Mesenchymal stem cell (in vitro differentiated cells and primary cell): Measurements from ENCODE around the gene ANKS1A.
A peak's percentile ranks its signal among the peaks of the same experiment; 100 is the strongest.

Experiments
- DNase-seq: peaks from one replicate; pipeline ENCODE4 v3.0.0-alpha.2; 2013
- H2AFZ ChIP-seq: one replicate; pipeline ENCODE4 v1.6.1; 2013; ENCODE audit warnings: low read depth, mild to moderate bottlenecking, control low read depth, inconsistent platforms, low read length, moderate library complexity
- H2AK5ac ChIP-seq: 2 replicates; pipeline ENCODE4 v1.6.1; 2013; ENCODE audit warnings: low read length, moderate library complexity, mild to moderate bottlenecking, inconsistent platforms; ENCODE audit not compliant: severe bottlenecking
- H2BK120ac ChIP-seq: one replicate; pipeline ENCODE4 v1.6.1; 2013; ENCODE audit warnings: low read depth, mild to moderate bottlenecking, inconsistent platforms, low read length, moderate library complexity
- H2BK12ac ChIP-seq, 2 experiments: one replicate each; pipeline ENCODE4 v1.6.1; 2013; ENCODE audit warnings: inconsistent platforms in 2 of 2, low read length in 2 of 2, mild to moderate bottlenecking in 2 of 2, moderate library complexity in 2 of 2, control low read depth in 1 of 2
- H2BK15ac ChIP-seq: one replicate; pipeline ENCODE4 v1.6.1; 2013; ENCODE audit warnings: mild to moderate bottlenecking, low read depth, inconsistent platforms; ENCODE audit not compliant: poor library complexity, severe bottlenecking
- H2BK5ac ChIP-seq: 2 replicates; pipeline ENCODE4 v1.6.1; 2013; ENCODE audit warnings: low read depth, mild to moderate bottlenecking, low read length, control low read depth, inconsistent platforms; ENCODE audit not compliant: poor library complexity, severe bottlenecking
- H3K14ac ChIP-seq, 2 experiments: one replicate each; pipeline ENCODE4 v1.6.1; 2013; ENCODE audit warnings: inconsistent platforms in 2 of 2, low read length in 2 of 2, control low read depth in 1 of 2, mild to moderate bottlenecking in 1 of 2, moderate library complexity in 1 of 2
- H3K18ac ChIP-seq, 2 experiments: one replicate each; pipeline ENCODE4 v1.6.1; 2013; ENCODE audit warnings: inconsistent platforms in 2 of 2, low read length in 2 of 2, control low read depth in 1 of 2, low read depth in 1 of 2, mild to moderate bottlenecking in 1 of 2
- H3K23ac ChIP-seq, 2 experiments: one replicate each; pipeline ENCODE4 v1.6.1; 2013; ENCODE audit warnings: inconsistent platforms in 2 of 2, low read length in 2 of 2, mild to moderate bottlenecking in 2 of 2, moderate library complexity in 2 of 2, control low read depth in 1 of 2
- H3K27ac ChIP-seq: 2 replicates; pipeline ENCODE4 v1.5.1; 2013; ENCODE audit warnings: mild to moderate bottlenecking, moderate library complexity, low read length, control low read depth, inconsistent platforms; ENCODE audit not compliant: poor library complexity, severe bottlenecking
- H3K27me3 ChIP-seq, 2 experiments: 2 replicates each; pipeline versions ENCODE4 v1.6.1 to v1.7.0; 2013; ENCODE audit warnings: low read length in 2 of 2, mild to moderate bottlenecking in 2 of 2, moderate library complexity in 2 of 2, control low read depth in 1 of 2, inconsistent platforms in 1 of 2; ENCODE audit not compliant: control insufficient read depth in 1 of 2, insufficient read depth in 1 of 2
- H3K36me3 ChIP-seq, 2 experiments: 2 replicates each; pipeline versions ENCODE4 v1.6.1 to v1.7.0; 2013; ENCODE audit warnings: low read length in 2 of 2, control low read depth in 1 of 2, inconsistent platforms in 1 of 2, low read depth in 1 of 2, mild to moderate bottlenecking in 1 of 2; ENCODE audit not compliant: insufficient read depth in 2 of 2, control insufficient read depth in 1 of 2
- H3K4ac ChIP-seq, 2 experiments: one replicate each; pipeline ENCODE4 v1.6.1; 2013; ENCODE audit warnings: inconsistent platforms in 2 of 2, low read length in 2 of 2, mild to moderate bottlenecking in 2 of 2, moderate library complexity in 2 of 2, control low read depth in 1 of 2, low read depth in 1 of 2
- H3K4me1 ChIP-seq: 2 replicates; pipeline ENCODE4 v1.6.1; 2013; ENCODE audit warnings: low read depth, low read length, control low read depth; ENCODE audit not compliant: control insufficient read depth, insufficient read depth
- H3K4me2 ChIP-seq: 2 replicates; pipeline ENCODE4 v1.6.1; 2013; ENCODE audit warnings: low read length, mild to moderate bottlenecking, inconsistent platforms; ENCODE audit not compliant: poor library complexity, severe bottlenecking
- H3K4me3 ChIP-seq, 2 experiments: 2 replicates each; pipeline versions ENCODE4 v1.5.1 to v1.7.0; 2013; ENCODE audit warnings: low read length in 2 of 2, mild to moderate bottlenecking in 2 of 2, control low read depth in 1 of 2, low read depth in 1 of 2; ENCODE audit not compliant: insufficient read depth in 1 of 2
- H3K79me1 ChIP-seq: replicated peaks from 2 replicates; pipeline ENCODE4 v1.6.1; 2013; ENCODE audit warnings: mild to moderate bottlenecking, control low read depth, low read length, inconsistent platforms; ENCODE audit not compliant: poor library complexity, severe bottlenecking
- H3K9ac ChIP-seq: 2 replicates; pipeline ENCODE4 v1.7.0; 2013; ENCODE audit warnings: mild to moderate bottlenecking, low read length, moderate library complexity
- H3K9me3 ChIP-seq: 2 replicates; pipeline ENCODE4 v1.7.0; 2013; ENCODE audit warnings: mild to moderate bottlenecking, low read length; ENCODE audit not compliant: control insufficient read depth
- H4K8ac ChIP-seq: one replicate; pipeline ENCODE4 v1.6.1; 2013; ENCODE audit warnings: inconsistent platforms, mild to moderate bottlenecking, low read length, moderate library complexity
- H4K91ac ChIP-seq: one replicate; pipeline ENCODE4 v1.6.1; 2013; ENCODE audit warnings: mild to moderate bottlenecking, low read length, inconsistent platforms
- WGBS: methylation state at CpG from one replicate; pipeline ENCODE4 v1.1.7; 2013; ENCODE audit warnings: mixed read lengths; 5-methylcytosine and 5-hydroxymethylcytosine counted together

Gene ANKS1A

GRCh38 chr6:34979994-34980393, 90.9 kb downstream of the ANKS1A start:
- no peak overlapping the region for H3K27ac ChIP-seq

GRCh38 chr6:34981366-34981765, 92.3 kb downstream of the ANKS1A start:
- Histone ChIP-seq H3K27me3 (no peaks in the 10 kb centered on the region), H2BK12ac (no peak overlapping the region), H3K14ac (no peak overlapping the region), H2BK120ac (no peak overlapping the region), H2BK5ac (no peak overlapping the region), H3K9ac (no peak overlapping the region), H2BK15ac (no peak overlapping the region), H3K4me3 (no peak overlapping the region), H3K27ac (no peak overlapping the region), H3K4me2 (no peak overlapping the region), H2AFZ (no peak overlapping the region), H3K4ac (peak overlapping the region in 1 of 2 experiments; percentile 36), H4K91ac (no peak overlapping the region), H3K79me1 (peaks cover 15% of the 10 kb centered on the region), H3K9me3 (no peaks in the 10 kb centered on the region), H3K23ac (no peak overlapping the region), H3K36me3 (peaks cover 14 to 41% of the 10 kb centered on the region in 2 experiments), H2AK5ac (no peak overlapping the region), H3K18ac (peak overlapping the region in 1 of 2 experiments; percentile 9), H3K4me1 (peaks cover 5% of the 10 kb centered on the region), H4K8ac (no peak overlapping the region)
- no peak for DNase-seq
- WGBS = 81% methylated on average over 4 of the region's 5 CpGs

More at GRCh38 chr6:34979994-34980393, 90.9 kb downstream of the ANKS1A start:
- H3K79me1 ChIP-seq = peaks cover 15% of the 10 kb centered on the region
- H2AK5ac ChIP-seq = no peak overlapping the region
- H3K4me1 ChIP-seq = peaks cover 5% of the 10 kb centered on the region
- H2BK120ac ChIP-seq = no peak overlapping the region
- no peak overlapping the region for H2AFZ ChIP-seq
- no peaks in the 10 kb centered on the region for H3K9me3 ChIP-seq
- no peak overlapping the region for H4K8ac ChIP-seq
- no peak overlapping the region for H3K4me3 ChIP-seq
- H3K4me2 ChIP-seq = no peak overlapping the region
- no peak overlapping the region for H2BK12ac ChIP-seq
- H3K36me3 ChIP-seq = peaks cover 11 to 28% of the 10 kb centered on the region in 2 experiments
- no peak overlapping the region for H3K4ac ChIP-seq
- H3K23ac ChIP-seq = no peak overlapping the region
- no peak overlapping the region for H3K18ac ChIP-seq
- WGBS = 92% methylated on average over 3 of the region's 3 CpGs
- H3K9ac ChIP-seq = no peak overlapping the region
- no peak overlapping the region for H3K14ac ChIP-seq
- H4K91ac ChIP-seq = no peak overlapping the region
- H3K27me3 ChIP-seq = no peaks in the 10 kb centered on the region
- no peak for DNase-seq
- H2BK5ac ChIP-seq = no peak overlapping the region
- no peak overlapping the region for H2BK15ac ChIP-seq

GRCh38 chr6:34981951-34982350, 92.9 kb downstream of the ANKS1A start:
- H3K18ac ChIP-seq = no peak overlapping the region
- 80% methylated on average over 7 of the region's 7 CpGs for WGBS

GRCh38 chr6:34982424-34982852, 93.4 kb downstream of the ANKS1A start:
- Histone ChIP-seq H2AK5ac (no peak overlapping the region), H4K8ac (no peak overlapping the region), H3K27me3 (no peaks in the 10 kb centered on the region), H2AFZ (no peak overlapping the region), H3K9me3 (no peaks in the 10 kb centered on the region), H3K4me1 (peaks cover 5% of the 10 kb centered on the region), H4K91ac (no peak overlapping the region), H3K18ac (no peak overlapping the region), H2BK120ac (no peak overlapping the region), H3K4me2 (no peak overlapping the region), H3K27ac (no peak overlapping the region), H3K9ac (no peak overlapping the region), H3K23ac (no peak overlapping the region), H3K79me1 (peaks cover 17% of the 10 kb centered on the region), H3K14ac (no peak overlapping the region), H3K4me3 (no peak overlapping the region), H3K4ac (no peak overlapping the region), H2BK5ac (no peak overlapping the region), H2BK15ac (no peak overlapping the region), H2BK12ac (no peak overlapping the region), H3K36me3 (peaks cover 14 to 46% of the 10 kb centered on the region in 2 experiments)
- peak; percentile 27 for DNase-seq
- 94% methylated on average over 11 of the region's 11 CpGs for WGBS

More at GRCh38 chr6:34981951-34982350, 92.9 kb downstream of the ANKS1A start:
- peaks cover 14 to 45% of the 10 kb centered on the region in 2 experiments for H3K36me3 ChIP-seq
- H3K23ac ChIP-seq = no peak overlapping the region
- no peak overlapping the region for H2BK12ac ChIP-seq
- peak; percentile 21 for DNase-seq
- H2AFZ ChIP-seq = no peak overlapping the region
- H2AK5ac ChIP-seq = peak overlapping the region; percentile 43
- H3K27ac ChIP-seq = no peak overlapping the region
- no peak overlapping the region for H3K4me3 ChIP-seq
- H2BK15ac ChIP-seq = no peak overlapping the region
- H2BK120ac ChIP-seq = no peak overlapping the region
- peaks cover 17% of the 10 kb centered on the region for H3K79me1 ChIP-seq
- H4K8ac ChIP-seq = peak overlapping the region; percentile 40
- peaks cover 5% of the 10 kb centered on the region for H3K4me1 ChIP-seq
- no peak overlapping the region for H3K4me2 ChIP-seq
- H3K4ac ChIP-seq = peak overlapping the region in 1 of 2 experiments; percentile 36
- no peaks in the 10 kb centered on the region for H3K27me3 ChIP-seq
- H3K9ac ChIP-seq = no peak overlapping the region
- no peaks in the 10 kb centered on the region for H3K9me3 ChIP-seq
- no peak overlapping the region for H3K14ac ChIP-seq
- peak overlapping the region; percentile 45 for H4K91ac ChIP-seq
- H2BK5ac ChIP-seq = no peak overlapping the region
